Mucosa of descending colon (tissue), 3 donors: ENCODE results near the gene RUVBL2. TPM values are rescaled to one million over a fixed set of nuclear protein-coding genes. Genes with fewer than 3 reads are reported as not detected.
A peak's percentile ranks its signal among the peaks of the same experiment; 100 is the strongest.

ENCODE experiments used
- ATAC-seq: fragments of 200-7000 bp; cut with Tn5 transposase; one replicate; pipeline ENCODE4 v1.9.1; 2020; ENCODE audit warnings: mild to moderate bottlenecking, moderate library complexity
- DNase-seq, 3 donors: peaks; one replicate each; pipeline ENCODE4 v3.0.0-alpha.2; 2020
- H3K36me3 ChIP-seq: fragments of 200-600 bp; one replicate; pipeline ENCODE4 v1.8.0; 2021; ENCODE audit warnings: low read depth, mild to moderate bottlenecking
- H3K4me1 ChIP-seq: fragments of 200-600 bp; one replicate; pipeline ENCODE4 v1.8.0; 2021; ENCODE audit warnings: low read depth, mild to moderate bottlenecking
- H3K4me3 ChIP-seq: fragments of 200-600 bp; one replicate; pipeline ENCODE4 v1.8.0; 2021; ENCODE audit warnings: mild to moderate bottlenecking
- H3K9me3 ChIP-seq: fragments of 200-600 bp; one replicate; pipeline ENCODE4 v1.8.0; 2021; ENCODE audit warnings: mild to moderate bottlenecking
- intact Hi-C, 2 donors: fragments of 100-400 bp; cut with DNase I in 1 of 2; cut with micrococcal nuclease in 1 of 2; formaldehyde crosslinking; loops; one replicate each; pipeline versions ENCODE4 v1.11.0 to v1.11.1; 2022; cut with DNase I, micrococcal nuclease
- total RNA-seq, 3 donors: library from RNA; stranded (reverse); fragmentation: NEBNext Ultra II Directional in 2 of 3; extraction: Animal tissue kit (Norgen Biotek cat#: 25700) in 2 of 3; gene quantifications; one replicate each; pipeline versions ENCODE4 v1.2.1 to v1.2.4, GENCODE V29; 2021 to 2023
- TF ChIP-seq, protein P1 (sequence below): fragments of 200-600 bp; IDR thresholded peaks from one replicate; pipeline ENCODE4 v1.8.0; 2022; ENCODE audit warnings: antibody characterized with exemption, mild to moderate bottlenecking
- donor health status: DM: no; HTN: no; CAD: no; lungs with moderate emphysema.
- donor health status: DM: no; HTN: no; CAD: no.
- donor health status: DM: no; HTN: yes; CAD: no.

Gene RUVBL2
- total RNA-seq, 3 donors from 2014 or later, result 47.4 to 68.8 (median 57.3) TPM

DNA sequence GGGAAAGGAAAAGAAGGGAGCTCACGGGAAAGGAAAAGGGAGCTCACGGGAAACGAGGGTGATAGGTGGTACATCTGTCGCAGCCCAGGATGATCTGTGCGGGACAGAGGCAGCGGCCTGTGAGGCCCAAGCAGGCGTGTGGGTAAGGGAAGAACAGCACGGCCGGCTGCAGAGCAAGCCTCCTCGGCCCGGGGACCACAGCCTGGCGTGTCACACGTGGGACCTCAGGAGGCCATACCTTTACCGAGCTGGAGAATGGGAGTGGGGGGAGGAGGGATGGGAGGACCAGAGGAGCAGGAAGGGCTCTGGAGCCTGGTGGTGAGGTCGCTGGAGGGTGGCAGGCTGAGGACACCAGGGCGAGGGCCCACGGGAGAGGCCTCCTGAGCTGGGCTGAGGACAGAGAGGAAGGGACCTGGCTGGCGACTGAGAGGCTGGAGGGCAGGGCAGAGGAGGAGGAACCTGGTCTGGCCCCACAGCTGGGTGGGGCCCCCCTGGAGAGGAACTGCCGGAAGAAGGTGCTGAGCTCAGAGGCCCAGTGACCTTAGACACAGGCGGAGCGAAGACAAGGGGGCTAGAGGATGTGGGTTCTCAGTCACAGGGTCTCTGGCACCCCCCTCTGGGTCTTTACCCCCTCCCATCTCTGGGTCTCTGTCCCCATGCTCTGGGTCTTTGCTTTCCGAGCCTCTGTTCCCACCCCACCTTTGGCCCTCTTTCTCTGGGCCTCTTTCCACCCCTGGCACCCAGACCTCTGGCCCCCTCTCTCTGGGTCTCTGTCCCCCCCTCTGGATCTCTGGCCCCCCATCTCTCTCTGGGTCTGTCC lies 31.4 kb upstream of the RUVBL2 start:
- H3K4me3 ChIP-seq, result no peak overlapping the region
- ATAC-seq (peak; percentile 73), DNase-seq (peak; percentile 86 to 94 (median 90))
- H3K9me3 ChIP-seq, result no peaks in the 10 kb centered on the region
- TF ChIP-seq, protein P1, sequence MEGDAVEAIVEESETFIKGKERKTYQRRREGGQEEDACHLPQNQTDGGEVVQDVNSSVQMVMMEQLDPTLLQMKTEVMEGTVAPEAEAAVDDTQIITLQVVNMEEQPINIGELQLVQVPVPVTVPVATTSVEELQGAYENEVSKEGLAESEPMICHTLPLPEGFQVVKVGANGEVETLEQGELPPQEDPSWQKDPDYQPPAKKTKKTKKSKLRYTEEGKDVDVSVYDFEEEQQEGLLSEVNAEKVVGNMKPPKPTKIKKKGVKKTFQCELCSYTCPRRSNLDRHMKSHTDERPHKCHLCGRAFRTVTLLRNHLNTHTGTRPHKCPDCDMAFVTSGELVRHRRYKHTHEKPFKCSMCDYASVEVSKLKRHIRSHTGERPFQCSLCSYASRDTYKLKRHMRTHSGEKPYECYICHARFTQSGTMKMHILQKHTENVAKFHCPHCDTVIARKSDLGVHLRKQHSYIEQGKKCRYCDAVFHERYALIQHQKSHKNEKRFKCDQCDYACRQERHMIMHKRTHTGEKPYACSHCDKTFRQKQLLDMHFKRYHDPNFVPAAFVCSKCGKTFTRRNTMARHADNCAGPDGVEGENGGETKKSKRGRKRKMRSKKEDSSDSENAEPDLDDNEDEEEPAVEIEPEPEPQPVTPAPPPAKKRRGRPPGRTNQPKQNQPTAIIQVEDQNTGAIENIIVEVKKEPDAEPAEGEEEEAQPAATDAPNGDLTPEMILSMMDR, result no peak
- H3K36me3 ChIP-seq, result no peaks in the 10 kb centered on the region
- peaks cover 47% of the 10 kb centered on the region for H3K4me1 ChIP-seq
- intact Hi-C loops, result loop anchor here in 1 of 2 donors (10.0 kb wide), 1 partner anchor 87 kb away; the partner anchor contains the start of gene PPP1R15A

DNA sequence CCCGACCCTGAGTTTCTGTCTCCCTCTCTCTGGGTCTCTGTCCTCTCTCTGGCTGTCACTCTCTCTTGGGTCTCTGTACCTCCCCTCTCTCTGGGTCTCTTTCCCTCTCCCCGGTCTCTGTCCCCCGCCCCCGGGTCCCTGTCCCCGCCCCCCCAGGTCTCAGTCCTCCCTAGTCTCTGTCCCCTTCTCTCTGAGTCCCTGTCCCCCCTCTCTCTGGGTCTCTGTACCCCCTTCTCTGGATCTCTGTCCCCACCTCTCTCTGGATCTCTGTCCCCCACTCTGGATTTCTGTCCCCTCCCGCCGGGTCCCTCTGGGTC lies 30.9 kb upstream of the RUVBL2 start:
- TF ChIP-seq, protein P1, result no peak
- H3K36me3 ChIP-seq, result no peaks in the 10 kb centered on the region
- no peaks in the 10 kb centered on the region for H3K9me3 ChIP-seq
- H3K4me1 ChIP-seq, result peaks cover 49% of the 10 kb centered on the region
- intact Hi-C loops, result loop anchor here in 1 of 2 donors (10.0 kb wide), 1 partner anchor 88 kb away; the partner anchor contains the start of gene PPP1R15A
- ATAC-seq, result no peak
- H3K4me3 ChIP-seq, result no peak overlapping the region
- peak in 1 of 3 donors; percentile 38 for DNase-seq

DNA sequence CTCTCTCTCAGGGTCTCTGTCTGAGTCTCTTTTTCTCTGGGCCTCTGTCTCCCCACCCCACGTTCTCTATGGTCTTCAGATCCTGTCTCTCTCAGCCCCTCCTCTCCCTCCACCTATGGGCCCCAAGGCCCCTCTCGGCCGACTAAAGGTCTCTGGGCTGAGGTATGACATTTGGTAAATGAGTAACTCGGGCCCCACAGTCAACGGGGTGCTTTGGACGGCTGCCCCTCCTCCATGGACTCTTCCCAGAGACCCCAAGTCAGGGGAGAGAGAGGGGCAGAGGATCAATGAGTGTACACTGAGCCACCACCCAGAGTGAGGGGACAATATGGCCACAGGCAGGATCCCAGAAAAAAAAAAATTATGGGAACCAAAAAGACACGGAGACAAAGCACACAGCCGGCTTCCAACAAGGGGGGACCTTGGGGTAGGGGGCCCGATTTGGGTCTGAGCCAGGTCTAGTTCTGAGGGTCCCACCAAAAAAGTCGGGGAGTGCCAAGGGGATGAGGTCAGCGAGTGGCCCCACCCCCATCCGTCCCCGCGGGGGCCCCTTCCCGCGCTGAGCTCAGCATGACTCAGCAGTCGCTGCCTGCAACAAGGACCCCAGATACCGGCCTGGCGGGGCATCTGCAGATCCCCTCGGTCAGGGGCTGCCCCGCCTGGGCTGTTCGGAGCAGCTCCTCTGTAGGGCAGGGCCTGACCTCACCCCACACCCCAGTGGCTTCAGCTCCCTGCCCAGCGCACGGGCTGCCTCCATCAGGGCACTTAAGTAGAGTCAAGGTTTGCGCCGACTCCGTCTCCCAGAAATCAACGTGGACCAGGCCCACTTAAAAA lies 30.1 kb upstream of the RUVBL2 start:
- Histone ChIP-seq H3K4me1 (peaks cover 49% of the 10 kb centered on the region), H3K4me3 (no peak overlapping the region), H3K36me3 (no peaks in the 10 kb centered on the region), H3K9me3 (no peaks in the 10 kb centered on the region)
- DNase-seq (peak; percentile 83 to 92 (median 88)), ATAC-seq (peak; percentile 32)
- intact Hi-C loops, result loop anchor here in 1 of 2 donors (10.0 kb wide), 1 partner anchor 89 kb away; the partner anchor contains the start of gene PPP1R15A
- TF ChIP-seq, protein P1, result no peak

DNA sequence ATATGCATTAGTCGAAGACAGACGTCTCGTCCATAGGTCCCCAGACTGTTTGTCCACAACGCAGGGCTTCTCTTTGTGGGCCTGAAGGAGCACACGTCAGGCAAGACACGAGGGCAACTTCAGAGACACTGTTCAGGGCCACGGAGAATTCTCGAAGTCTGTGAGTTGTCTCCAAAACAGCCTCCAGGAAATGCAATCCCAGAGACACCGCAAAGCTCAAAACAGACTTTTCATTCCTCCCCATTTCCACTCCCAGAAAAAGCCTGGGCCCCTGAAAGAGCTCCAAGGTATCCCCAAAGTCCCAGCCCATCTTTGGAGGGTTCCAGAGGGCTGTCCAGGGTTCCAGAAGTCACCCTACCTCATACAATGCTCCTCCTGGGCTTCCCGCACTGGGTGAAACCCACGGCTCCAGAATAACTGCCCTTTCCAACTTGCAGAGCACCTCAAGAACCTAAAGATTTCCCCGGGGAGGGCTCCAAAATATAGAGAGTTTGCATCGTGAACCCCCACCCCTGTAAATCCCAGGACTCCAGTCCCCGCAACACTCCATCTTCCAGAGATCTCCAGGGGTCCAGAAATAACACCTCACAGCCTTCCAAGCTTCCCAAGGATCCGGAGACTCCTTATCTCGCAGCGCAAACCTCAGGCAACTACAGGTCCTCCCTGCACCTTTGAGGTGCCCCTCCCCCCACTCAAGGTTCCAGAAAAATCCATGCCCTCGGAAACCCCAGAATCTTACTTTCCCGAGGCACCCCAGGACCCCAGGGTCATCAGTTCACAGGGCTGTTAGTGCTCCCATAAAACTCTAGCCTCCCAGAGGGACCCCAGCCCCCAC lies 29.3 kb upstream of the RUVBL2 start:
- peaks cover 49% of the 10 kb centered on the region for H3K4me1 ChIP-seq
- no peaks in the 10 kb centered on the region for H3K36me3 ChIP-seq
- peak overlapping the region; percentile 81 for H3K4me3 ChIP-seq
- no peak for ATAC-seq
- DNase-seq, result peak in 2 of 3 donors; percentile 48 to 69
- intact Hi-C loops, result loop anchor here in 1 of 2 donors (10.0 kb wide), 1 partner anchor 90 kb away; the partner anchor contains the start of gene PPP1R15A
- TF ChIP-seq, protein P1, result no peak
- H3K9me3 ChIP-seq, result no peaks in the 10 kb centered on the region
